HTERT RPE-1 (cell line): ENCODE data around the gene MIF.

Experiments used
- in situ Hi-C: fragments of 300-500 bp; cut with MboI; formaldehyde crosslinking; loops from 4 replicates; pipeline ENCODE4 v1.14.3; 2020; ENCODE audit warnings: low sequenced_read_pairs

Gene MIF

GRCh38 chr22:23875801-23876200 lies 18.4 kb upstream of the MIF start:
- in situ Hi-C loops = no loop called here

GRCh38 chr22:23877566-23877965 lies 16.6 kb upstream of the MIF start:
- in situ Hi-C loops = no loop called here

DNA sequence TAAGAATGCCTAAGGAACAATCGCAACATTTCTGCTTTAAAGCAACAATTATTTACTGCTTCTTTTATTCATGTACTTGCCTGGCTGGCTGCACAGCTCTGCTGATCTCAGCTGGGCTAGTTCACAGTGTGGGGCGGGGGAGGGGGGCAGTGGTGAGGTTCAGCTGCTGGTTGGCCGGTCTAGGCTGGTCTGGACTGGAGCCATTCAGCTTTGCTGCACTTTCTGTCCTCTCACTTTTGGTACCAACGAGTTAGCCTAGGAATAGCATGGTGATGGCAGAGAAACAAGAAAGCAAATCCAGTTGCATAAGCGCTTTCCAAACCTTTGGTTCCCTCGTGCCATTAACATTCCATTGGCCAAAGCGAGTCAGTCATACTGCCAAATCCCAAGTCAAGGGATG lies 16.0 kb upstream of the MIF start:
- in situ Hi-C loops = no loop called here

GRCh38 chr22:23882370-23882769 lies 11.8 kb upstream of the MIF start:
- in situ Hi-C loops = no loop called here

DNA sequence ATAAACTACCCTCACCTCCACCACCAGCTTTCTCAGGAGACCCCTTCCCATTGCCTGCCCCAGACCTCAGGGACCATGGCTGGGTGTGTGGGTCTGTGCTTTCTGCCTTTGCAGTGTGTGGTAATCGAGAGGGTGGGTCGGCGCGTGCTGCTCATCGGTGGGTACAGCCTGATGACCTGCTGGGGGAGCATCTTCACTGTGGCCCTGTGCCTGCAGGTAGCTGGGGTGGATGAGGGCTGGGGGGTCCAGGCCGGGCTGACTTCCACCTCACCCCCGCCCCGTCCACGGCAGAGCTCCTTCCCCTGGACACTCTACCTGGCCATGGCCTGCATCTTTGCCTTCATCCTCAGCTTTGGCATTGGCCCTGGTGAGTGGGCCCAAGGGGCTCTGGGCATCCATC lies 10.5 kb upstream of the MIF start:
- in situ Hi-C loops = no loop called here

- in situ Hi-C loops = no loop called here
Observed at GRCh38 chr22:23884140-23884539, 10.0 kb upstream of the MIF start.

DNA sequence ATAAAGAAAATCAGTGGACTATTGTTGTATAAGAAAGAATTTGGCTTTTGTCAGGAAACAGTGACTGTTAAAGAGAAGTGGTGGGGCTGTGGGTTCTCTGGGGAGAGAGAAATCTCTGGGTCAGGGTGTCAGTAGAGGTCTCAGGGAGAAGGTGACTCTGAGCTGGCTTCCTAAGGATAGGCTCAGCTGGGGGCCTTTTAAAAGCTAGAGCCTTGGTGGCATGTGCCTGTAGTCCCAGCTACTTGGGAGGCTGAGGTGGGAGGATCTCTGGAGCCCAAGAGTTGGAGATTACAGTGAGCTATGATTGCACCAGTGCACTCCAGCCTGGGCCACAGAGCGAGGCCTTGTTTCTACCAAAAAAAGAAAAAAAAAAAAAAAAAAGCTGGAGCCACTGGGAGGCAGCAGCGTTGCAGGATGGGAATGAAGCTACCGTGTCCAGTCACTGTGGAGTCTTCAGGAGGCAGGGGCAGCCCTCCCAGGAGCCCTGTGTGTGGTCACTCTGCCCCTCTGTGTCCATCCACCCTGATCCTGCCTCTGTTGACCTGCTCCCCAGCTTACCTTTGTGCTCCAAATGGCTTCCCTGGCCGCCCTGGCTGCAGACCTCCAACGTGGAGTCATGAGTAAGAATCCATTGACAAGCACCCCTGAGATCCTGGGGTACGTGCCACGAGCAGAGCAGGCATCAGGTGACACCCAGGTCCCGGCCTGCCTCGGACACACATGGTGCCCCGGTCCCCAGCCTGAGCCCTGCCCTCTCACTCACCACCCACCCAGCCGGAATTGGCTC lies 5.4 kb upstream of the MIF start:
- in situ Hi-C loops = no loop called here

DNA sequence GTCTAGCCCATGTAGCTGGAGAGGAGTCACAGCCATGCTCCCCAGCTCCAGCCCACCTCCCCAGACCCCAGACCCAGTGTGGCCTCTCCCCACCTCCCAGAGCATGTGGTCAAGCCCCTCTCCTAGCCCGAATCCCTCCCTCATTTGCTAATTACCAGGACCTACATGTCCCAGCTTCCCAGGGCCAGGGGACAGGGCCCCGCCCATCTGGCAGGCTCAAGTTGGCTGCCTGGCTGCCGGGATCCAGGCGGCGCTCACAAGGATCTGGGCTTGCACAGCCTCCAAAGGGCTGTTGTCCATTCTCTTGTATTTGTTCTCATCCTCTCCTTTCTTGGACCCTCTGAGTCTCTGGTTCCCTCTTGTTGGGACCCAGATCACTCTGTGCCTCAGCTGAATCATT lies 4.6 kb upstream of the MIF start:
- in situ Hi-C loops = no loop called here

DNA sequence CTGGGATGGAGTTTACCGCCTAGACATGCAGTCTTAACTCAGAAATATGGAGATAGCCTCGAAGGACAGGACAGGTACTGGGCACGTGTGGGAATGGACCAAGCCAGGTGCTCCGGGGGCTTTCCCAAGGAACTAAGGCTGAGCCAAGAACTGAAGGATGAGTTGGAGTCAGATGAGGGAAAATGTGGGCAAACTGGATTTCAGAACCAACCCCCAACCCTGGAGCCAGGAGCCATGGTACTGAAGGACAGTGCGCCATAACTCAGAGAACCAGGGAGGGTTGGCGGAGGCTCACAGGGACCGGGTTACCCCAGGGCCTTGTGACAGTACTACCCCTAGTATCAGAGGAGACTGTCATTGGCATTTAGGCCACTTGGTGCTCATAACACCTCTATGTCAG lies 2.5 kb upstream of the MIF start:
- in situ Hi-C loops = no loop called here

GRCh38 chr22:23892130-23892529 lies 2.1 kb upstream of the MIF start:
- in situ Hi-C loops = no loop called here

DNA sequence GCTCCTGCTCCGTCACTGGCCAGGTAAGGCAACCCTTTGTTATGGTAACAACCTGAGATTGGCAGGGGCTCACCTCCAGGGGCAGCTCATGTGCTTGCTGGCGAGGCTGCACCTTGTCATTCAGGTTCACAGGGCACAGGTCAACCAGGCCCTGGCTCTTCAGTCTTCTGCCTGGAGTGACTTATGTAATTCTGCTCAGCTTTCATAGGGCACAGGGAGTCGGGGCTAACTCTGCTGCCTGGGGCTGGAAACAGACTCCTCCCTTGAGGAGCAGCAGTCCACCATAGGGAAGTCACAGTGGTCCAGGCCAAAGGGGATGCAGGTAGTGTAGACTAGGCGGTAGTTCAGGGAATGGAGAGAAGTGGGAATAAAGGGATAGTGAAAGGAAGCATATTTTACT lies 1.5 kb upstream of the MIF start:
- in situ Hi-C loops = no loop called here

GRCh38 chr22:23893121-23893944 lies 850 bp upstream of the MIF start:
- in situ Hi-C loops = no loop called here

GRCh38 chr22:23894710-23895598 lies 771 bp downstream of the MIF start:
- in situ Hi-C loops = no loop called here

DNA sequence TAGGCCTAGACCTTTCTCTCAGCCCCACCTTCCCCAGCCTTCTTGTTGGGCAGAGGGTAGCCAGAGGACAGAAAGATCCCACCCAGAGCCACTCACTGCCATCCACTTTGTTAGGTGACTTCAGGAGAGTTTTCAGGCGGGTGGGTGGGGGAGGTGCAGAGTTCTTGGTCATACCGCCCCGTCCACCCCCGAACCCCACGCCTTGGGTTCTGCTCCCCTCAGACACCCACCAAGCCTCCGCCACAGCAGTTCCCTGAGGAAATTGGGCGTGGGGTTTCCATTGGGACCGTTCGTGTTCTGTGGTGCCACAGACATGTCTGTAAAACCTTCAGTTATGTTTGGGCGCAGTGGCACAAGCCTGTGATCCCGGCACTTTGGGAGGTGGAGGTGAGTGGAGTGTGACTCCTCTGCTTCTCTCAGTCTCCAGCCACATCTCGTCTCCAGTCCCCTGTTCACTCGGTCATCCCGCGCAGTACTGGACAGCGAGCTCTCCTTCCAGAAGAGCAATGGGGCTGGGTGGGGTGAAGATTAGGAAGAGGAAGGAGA lies 1.5 kb downstream of the MIF start:
- in situ Hi-C loops = no loop called here

DNA sequence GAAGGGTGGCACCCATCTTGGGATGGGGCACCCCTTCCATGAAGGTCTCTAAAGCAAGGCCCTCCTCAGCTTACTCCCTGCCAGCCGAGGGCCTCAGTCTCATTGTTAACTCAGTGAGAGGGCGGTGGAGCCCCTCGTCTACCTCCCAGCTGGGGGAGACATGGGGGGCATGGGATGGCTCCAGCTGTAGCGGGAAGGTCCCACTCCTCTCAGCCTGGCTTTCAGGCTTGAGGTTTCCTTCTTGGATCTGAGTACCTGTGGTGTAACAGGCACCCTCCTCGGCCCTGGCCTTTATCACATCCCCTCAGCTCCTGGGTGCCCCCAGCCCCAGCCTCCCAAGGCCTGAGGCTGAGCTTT lies 2.0 kb downstream of the MIF start:
- in situ Hi-C loops = no loop called here

GRCh38 chr22:23896523-23897186 lies 2.5 kb downstream of the MIF start:
- in situ Hi-C loops = no loop called here

GRCh38 chr22:23897320-23897719 lies 3.1 kb downstream of the MIF start:
- in situ Hi-C loops = no loop called here

DNA sequence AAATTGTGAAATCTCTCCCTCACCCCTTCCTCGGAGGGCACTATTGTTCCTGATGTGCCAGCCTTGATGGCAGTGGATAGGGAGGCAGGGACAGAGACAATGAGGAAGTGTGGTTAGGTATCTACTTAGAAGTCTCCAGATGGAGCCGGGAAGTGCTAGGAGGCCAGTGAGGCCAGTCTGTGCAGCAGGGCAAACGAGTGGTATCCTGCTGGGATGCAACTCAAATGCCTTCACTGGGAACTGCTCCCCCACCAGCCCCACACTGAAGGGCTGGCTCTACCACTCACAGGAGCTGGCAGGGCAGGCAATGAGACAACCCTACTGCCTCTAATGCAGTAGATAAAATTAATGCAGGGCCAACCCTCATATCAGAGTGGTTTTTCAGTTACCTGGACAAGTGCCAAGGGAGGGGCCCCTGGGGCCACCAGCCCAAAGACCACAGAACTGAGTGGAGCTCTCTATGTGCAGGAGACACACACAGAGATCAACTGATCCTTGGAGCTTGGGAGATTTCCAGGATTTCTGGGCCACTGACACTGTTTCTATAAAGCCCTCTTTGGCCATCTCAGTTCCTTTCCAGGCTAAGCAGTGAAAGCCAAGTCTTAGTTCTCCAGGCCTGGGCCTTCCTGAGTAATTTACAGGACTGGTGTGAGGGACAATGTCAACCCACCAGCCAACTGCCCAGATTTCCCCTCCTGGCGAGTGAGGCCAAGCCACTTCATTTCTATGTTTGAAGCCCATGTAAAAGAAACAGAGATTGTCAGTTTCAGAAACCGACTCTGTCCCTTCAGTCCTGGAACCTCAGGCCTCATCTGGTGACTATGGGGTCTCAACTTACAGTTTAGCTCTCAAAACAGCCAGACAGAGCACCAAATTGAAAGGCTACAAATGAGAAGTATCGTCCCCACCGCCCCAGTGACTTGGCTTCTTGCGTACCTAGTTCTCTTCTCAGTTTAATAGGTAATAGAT lies 4.1 kb downstream of the MIF start:
- in situ Hi-C loops = no loop called here

GRCh38 chr22:23899042-23899745 lies 5.0 kb downstream of the MIF start:
- in situ Hi-C loops = no loop called here
